Pancreas (tissue), 10 donors: Measurements from ENCODE around the gene U2AF1L4. TPM values are rescaled to one million over a fixed set of nuclear protein-coding genes. Genes with fewer than 3 reads are reported as not detected.
A peak's percentile ranks its signal among the peaks of the same experiment; 100 is the strongest.

Experiments used
- ATAC-seq, 4 donors: fragments of 200-7000 bp; cut with Tn5 transposase; one replicate each; pipeline versions ENCODE4 v1.8.0 to v1.9.1; 2020; ENCODE audit warnings: mild to moderate bottlenecking in 4 of 4, moderate library complexity in 4 of 4
- DNase-seq, 6 donors: peaks; one replicate each; pipeline ENCODE4 v3.0.0-alpha.2; 2020
- FAIRE-seq: peaks from 2 replicates; lab custom pipeline; 2012; peaks lifted over from hg19 to GRCh38; lab: Jason Lieb, UNC
- H3K27ac ChIP-seq, 4 donors: fragments of 200-600 bp; sonication (generic); 1 replicate in 3 of 4; 2 replicates in 1 of 4; pipeline versions ENCODE4 v1.5.0 to v1.8.0; 2020
- H3K27me3 ChIP-seq, 4 donors: fragments of 200-600 bp; one replicate each; pipeline ENCODE4 v1.8.0; 2021
- H3K36me3 ChIP-seq, 3 donors: fragments of 200-600 bp; sonication (generic) in 1 of 3; one replicate each; pipeline versions ENCODE4 v1.5.0 to v1.8.0; 2020 to 2021
- H3K4me1 ChIP-seq, 3 donors: fragments of 200-600 bp; one replicate each; pipeline ENCODE4 v1.8.0; 2021
- H3K4me3 ChIP-seq, 4 donors: fragments of 200-600 bp; sonication (generic) in 2 of 4; one replicate each; pipeline versions ENCODE4 v1.5.0 to v1.8.0; 2020 to 2021
- H3K9me3 ChIP-seq, 4 donors: fragments of 200-600 bp; one replicate each; pipeline ENCODE4 v1.8.0; 2021
- WGBS, 2 donors: extraction: QIAGEN DNeasy Blood & Tissue Kit; methylation state at CpG; one replicate each; pipeline ENCODE4 v1.1.7; 2013; 5-methylcytosine and 5-hydroxymethylcytosine counted together
- intact Hi-C, 3 donors: fragments of 100-400 bp; cut with DNase I; formaldehyde crosslinking; loops; one replicate each; pipeline versions ENCODE4 v1.11.1 to v1.14.2; 2022
- polyA plus RNA-seq, 2 donors: library from polyadenylated mRNA; stranded (reverse); fragments of 200-250 nt; gene quantifications; one replicate each; pipeline ENCODE4 v1.2.3, GENCODE V29; 2013
- total RNA-seq, 6 donors: library from RNA; stranded (reverse); fragmentation: NEBNext Ultra II Directional in 4 of 6; extraction: Animal tissue kit (Norgen Biotek cat#: 25700) in 4 of 6; gene quantifications; one replicate each; pipeline versions ENCODE4 v1.2.1 to v1.2.4, GENCODE V29; 2021 to 2023
- TF ChIP-seq, protein P1 (sequence below), 4 donors: fragments of 200-600 bp; sonication (generic) in 3 of 4; IDR thresholded peaks; one replicate each; pipeline versions ENCODE4 v1.5.0 to v1.8.0; 2021; ENCODE audit warnings: antibody characterized with exemption in 4 of 4
- donor health status: healthy with polysubstance abuse.
- donor health status: DM: no; HTN: no; CAD: no; lungs with moderate emphysema.
- donor health status: DM: no; HTN: no; CAD: no.
- donor health status: control.
- donor health status: control.
- donor health status: Bipolar disorder and iron deficiency.
- donor health status: DM: yes; HTN: yes; CAD: no.
- donor health status: DM: no; HTN: no; CAD: no.
- donor health status: DM: no; HTN: no; CAD: no.
- donor health status: DM: yes; HTN: yes; CAD: no.

Gene U2AF1L4
- total and polyA plus RNA-seq, 8 donors: 9.7 to 124 (median 12.0) TPM

DNA sequence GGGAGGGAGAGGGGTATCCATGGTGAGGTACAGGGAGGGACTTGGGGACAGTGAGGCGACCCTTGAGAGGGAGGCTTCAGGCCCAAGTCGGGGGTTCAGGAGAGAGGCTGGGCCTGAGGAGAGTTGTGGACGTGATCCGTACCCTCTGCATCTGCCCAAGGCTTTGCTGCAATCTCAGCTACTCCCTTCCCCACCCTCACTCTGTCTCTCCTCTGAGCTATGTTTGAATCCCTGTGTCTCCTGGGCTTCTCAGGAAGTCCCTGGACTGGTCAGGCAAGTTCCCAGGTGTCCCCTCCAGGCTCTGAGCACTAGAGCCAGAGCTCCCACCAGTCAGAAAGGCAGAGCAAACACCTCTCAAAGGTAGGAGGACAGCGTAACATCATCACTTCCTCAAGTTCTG lies 4.9 kb upstream of the U2AF1L4 start:
- no peak overlapping the region for H3K4me3 ChIP-seq
- DNase-seq: no peak
- H3K27ac ChIP-seq: no peak overlapping the region
- no peak for ATAC-seq
- peaks cover 0 to 4% (median 0%) of the 10 kb centered on the region in 3 donors for H3K36me3 ChIP-seq
- peaks cover 0 to 18% (median 4%) of the 10 kb centered on the region in 3 donors for H3K4me1 ChIP-seq
- H3K9me3 ChIP-seq: no peaks in the 10 kb centered on the region
- no peaks in the 10 kb centered on the region for H3K27me3 ChIP-seq
- FAIRE-seq: no peak
- TF ChIP-seq, protein P1, sequence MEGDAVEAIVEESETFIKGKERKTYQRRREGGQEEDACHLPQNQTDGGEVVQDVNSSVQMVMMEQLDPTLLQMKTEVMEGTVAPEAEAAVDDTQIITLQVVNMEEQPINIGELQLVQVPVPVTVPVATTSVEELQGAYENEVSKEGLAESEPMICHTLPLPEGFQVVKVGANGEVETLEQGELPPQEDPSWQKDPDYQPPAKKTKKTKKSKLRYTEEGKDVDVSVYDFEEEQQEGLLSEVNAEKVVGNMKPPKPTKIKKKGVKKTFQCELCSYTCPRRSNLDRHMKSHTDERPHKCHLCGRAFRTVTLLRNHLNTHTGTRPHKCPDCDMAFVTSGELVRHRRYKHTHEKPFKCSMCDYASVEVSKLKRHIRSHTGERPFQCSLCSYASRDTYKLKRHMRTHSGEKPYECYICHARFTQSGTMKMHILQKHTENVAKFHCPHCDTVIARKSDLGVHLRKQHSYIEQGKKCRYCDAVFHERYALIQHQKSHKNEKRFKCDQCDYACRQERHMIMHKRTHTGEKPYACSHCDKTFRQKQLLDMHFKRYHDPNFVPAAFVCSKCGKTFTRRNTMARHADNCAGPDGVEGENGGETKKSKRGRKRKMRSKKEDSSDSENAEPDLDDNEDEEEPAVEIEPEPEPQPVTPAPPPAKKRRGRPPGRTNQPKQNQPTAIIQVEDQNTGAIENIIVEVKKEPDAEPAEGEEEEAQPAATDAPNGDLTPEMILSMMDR (IDR thresholded peaks at IDR 0.05): no peak
- WGBS, 2 donors: 86 to 97% methylated on average over 5 of the region's 5 CpGs
- intact Hi-C loops: no loop called here

DNA sequence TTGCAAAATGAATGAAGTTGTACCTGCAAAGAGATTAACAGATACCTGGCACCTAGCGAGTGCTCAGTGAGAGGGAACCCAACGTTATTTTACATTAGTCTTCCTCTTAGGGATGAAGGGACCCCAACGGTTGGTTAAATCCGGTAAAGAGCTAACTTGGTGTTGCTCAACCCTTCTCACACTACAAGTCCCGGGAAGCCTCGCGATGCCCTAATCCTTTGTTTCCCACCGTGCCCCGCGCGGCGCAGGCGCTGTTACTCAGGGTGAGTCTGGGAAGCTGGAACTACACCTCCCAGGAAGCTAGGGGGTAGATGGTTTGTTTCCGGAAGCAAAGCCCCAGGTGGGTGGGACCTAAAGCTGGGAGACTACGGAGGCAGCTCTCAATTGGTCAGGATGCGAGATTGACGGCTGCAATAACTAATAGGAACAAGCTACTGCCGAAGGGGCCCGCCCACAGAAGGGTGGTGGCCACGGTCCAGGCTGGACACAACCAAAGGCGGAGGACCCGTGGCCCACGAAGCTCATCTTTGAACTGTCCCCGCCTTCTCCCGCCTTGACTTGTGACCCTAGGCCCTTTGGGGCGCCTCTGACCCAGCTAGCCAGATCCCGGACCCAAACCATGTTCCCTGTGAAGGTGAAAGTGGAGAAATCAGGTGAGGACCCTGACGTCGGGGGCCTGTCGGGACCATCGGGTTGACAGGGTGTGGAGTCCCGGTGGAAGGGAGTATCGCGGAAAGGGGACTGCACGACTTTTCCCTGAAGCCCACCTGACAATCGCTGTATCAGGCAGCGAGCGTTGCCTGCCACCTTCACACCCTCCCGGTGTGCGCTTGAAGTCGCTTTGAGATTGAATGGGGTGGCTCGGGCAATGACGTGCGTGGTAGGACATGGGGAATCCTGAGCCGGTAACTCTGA lies 3.1 kb upstream of the U2AF1L4 start, which contains the start of gene LIN37:
Gene LIN37 (plus strand): TSS at position 471 of the 915 bp plus-strand sequence. CDS start 149 bp downstream, at position 620.
- peak within 1 kb of the TSS in 1 of 4 donors; percentile 31 for H3K27ac ChIP-seq
- intact Hi-C loops: no loop called here

GRCh38 chr19:35746531-35746930 lies 1.3 kb upstream of the U2AF1L4 start:
- 72 to 92% methylated on average over 5 of the region's 5 CpGs for WGBS, 2 donors

More for the DNA sequence above, 3.1 kb upstream of the U2AF1L4 start, which contains the start of gene LIN37:
- 0 to 1% methylated on average over 45 of the region's 45 CpGs for WGBS, 2 donors
- ATAC-seq: peak; percentile 76 to 87 (median 84)
- Histone ChIP-seq H3K4me3 (peak within 1 kb of the TSS; percentile 51 to 87 (median 74)), H3K27me3 (no peaks in the 10 kb centered on the region), H3K36me3 (peaks cover 0 to 4% (median 0%) of the 10 kb centered on the region in 3 donors), H3K9me3 (no peaks in the 10 kb centered on the region), H3K4me1 (peaks cover 6 to 25% (median 7%) of the 10 kb centered on the region in 3 donors)
- DNase-seq: peak; percentile 97 to 99 (median 99)
- FAIRE-seq: peak; percentile 93
- TF ChIP-seq, protein P1 (IDR thresholded peaks at IDR 0.05): peak in 2 of 4 donors; percentile 33 to 35

DNA sequence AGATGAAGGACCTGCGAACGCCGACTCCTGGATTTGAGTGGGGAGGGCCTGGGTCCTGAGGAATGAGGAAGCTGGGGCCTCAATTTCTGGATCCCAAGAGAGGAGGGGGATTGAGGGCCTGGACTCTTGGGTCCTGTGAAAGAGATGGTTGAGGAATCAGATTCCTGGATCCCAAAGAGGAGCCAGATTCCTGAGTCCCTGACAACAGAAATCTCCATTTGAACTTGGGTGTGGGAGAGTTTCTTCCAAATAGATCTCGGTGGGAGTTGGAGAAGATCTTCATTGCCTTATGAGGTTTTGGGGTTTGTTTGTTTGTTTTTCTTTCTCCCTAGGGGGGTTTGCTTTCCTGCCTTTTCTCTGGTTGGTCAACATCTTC lies 857 bp upstream of the U2AF1L4 start:
- FAIRE-seq (no peak), ATAC-seq (no peak), DNase-seq (no peak)
- WGBS, 2 donors: 0 to 16% methylated on average over 4 of the region's 4 CpGs
- H3K4me3 ChIP-seq: peak overlapping the region; percentile 81 to 99 (median 83)
- H3K4me1 ChIP-seq: peaks cover 6 to 25% (median 7%) of the 10 kb centered on the region in 3 donors
- H3K27me3 ChIP-seq: no peaks in the 10 kb centered on the region
- no peaks in the 10 kb centered on the region for H3K9me3 ChIP-seq
- no peaks in the 10 kb centered on the region for H3K36me3 ChIP-seq
- intact Hi-C loops: no loop called here
- TF ChIP-seq, protein P1 (IDR thresholded peaks at IDR 0.05): no peak
- H3K27ac ChIP-seq: peak overlapping the region in 3 of 4 donors; percentile 100

More at GRCh38 chr19:35746531-35746930, 1.3 kb upstream of the U2AF1L4 start:
- no peaks in the 10 kb centered on the region for H3K9me3 ChIP-seq
- TF ChIP-seq, protein P1 (IDR thresholded peaks at IDR 0.05): no peak
- DNase-seq (no peak), ATAC-seq (no peak), FAIRE-seq (no peak)
- intact Hi-C loops: no loop called here
- H3K27me3 ChIP-seq: no peaks in the 10 kb centered on the region
- H3K4me3 ChIP-seq: peak overlapping the region in 1 of 4 donors; percentile 85
- H3K27ac ChIP-seq: no peak overlapping the region
- no peaks in the 10 kb centered on the region for H3K36me3 ChIP-seq
- H3K4me1 ChIP-seq: peaks cover 6 to 25% (median 7%) of the 10 kb centered on the region in 3 donors
